OCI-LY1 (cell line): Measurements from ENCODE around the gene PCIF1.

Source experiments
- CTCF ChIP-seq: fragments of 200-600 bp; sonication (generic), shearing (Covaris generic); IDR thresholded peaks from 2 replicates; pipeline ENCODE4 v1.5.1; 2017; ENCODE audit warnings: mild to moderate bottlenecking, antibody characterized with exemption, low read length, moderate library complexity, mixed read lengths
- EZH2 ChIP-seq: fragments of 200-600 bp; sonication (generic), shearing (Covaris generic); IDR thresholded peaks from 2 replicates; pipeline ENCODE4 v1.8.0; 2017; ENCODE audit warnings: borderline replicate concordance, mixed run types, mild to moderate bottlenecking, antibody characterized with exemption, low read length, moderate library complexity, mixed read lengths

DNA sequence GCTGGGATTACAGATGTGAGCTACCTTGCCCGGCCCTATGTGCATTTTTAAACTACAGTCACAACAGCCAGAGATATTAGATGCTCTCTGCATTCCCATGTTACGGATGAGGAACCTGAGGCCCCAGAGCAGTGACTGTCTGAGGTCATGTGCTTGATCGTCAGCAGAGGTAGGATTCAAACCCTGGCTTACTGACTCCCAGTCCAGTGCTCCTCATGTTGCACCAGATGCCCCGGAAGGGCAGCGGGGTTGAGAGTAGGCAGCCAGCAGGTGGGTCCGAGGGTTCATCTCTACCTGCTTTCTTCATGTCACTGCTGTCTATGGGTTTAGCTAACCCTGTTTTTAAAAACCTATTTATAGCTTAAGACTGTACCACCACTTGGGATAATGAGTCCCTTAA, 46.8 kb downstream of the PCIF1 start:
- TF ChIP-seq CTCF (no peak), EZH2 (no peak)
